Adrenal gland (tissue), 5 donors: ENCODE measurements around the gene SSBP3.

Source experiments
- CTCF ChIP-seq, 6 experiments: fragments of 450-650 bp in 4 of 6; fragments of 200-600 bp in 2 of 6; sonication (generic) in 1 of 6; IDR thresholded peaks; 1 replicate in 5 of 6; 2 replicates in 1 of 6; pipeline versions ENCODE4 v1.5.1 to v1.8.0; 2016 to 2021; ENCODE audit warnings: antibody characterized with exemption in 6 of 6, mild to moderate bottlenecking in 2 of 6, moderate library complexity in 1 of 6
- POLR2A ChIP-seq, 2 donors: fragments of 450-650 bp; IDR thresholded peaks; one replicate each; pipeline ENCODE4 v1.6.1; 2017; ENCODE audit warnings: antibody characterized with exemption in 2 of 2, mild to moderate bottlenecking in 2 of 2, moderate library complexity in 1 of 2
- donor health status: DM: no; HTN: no; CAD: no.

GRCh38 chr1:54437783-54438182 is 31.6 kb upstream of the SSBP3 start:
- no peak for TF ChIP-seq CTCF (IDR thresholded peaks at IDR 0.05)
- TF ChIP-seq POLR2A (IDR thresholded peaks at IDR 0.05), result no peak
